Glomerular endothelial cell (primary cell): ENCODE results near the gene GALNT18. TPM values are rescaled to one million over a fixed set of nuclear protein-coding genes. Genes with fewer than 3 reads are reported as not detected.

Source experiments
- DNase-seq: peaks from one replicate; pipeline ENCODE4 v3.0.0-alpha.2; 2011; ENCODE audit warnings: low read depth, low spot score; ENCODE audit errors: extremely low read depth
- total RNA-seq: library from RNA; depleted of rRNA; stranded (reverse); fragments of >200 nt; gene quantifications from 2 replicates; pipeline ENCODE4 v1.2.3, GENCODE V29; 2015

The GALNT18 gene
- total RNA-seq, 1 donor from 2014 or later = 101 TPM

- no peak for DNase-seq
These were observed 204.9 kb downstream of the GALNT18 start for GRCh38 chr11:11416917-11417316.

- no peak for DNase-seq
These were observed 205.3 kb downstream of the GALNT18 start for GRCh38 chr11:11416502-11416901.

GRCh38 chr11:11415901-11416300 is 205.9 kb downstream of the GALNT18 start:
- no peak for DNase-seq

- DNase-seq = no peak
These were observed 206.8 kb downstream of the GALNT18 start for GRCh38 chr11:11414996-11415395.

GRCh38 chr11:11413776-11414175 is 208.0 kb downstream of the GALNT18 start:
- DNase-seq = no peak

GRCh38 chr11:11411401-11411985 is 210.3 kb downstream of the GALNT18 start:
- no peak for DNase-seq

GRCh38 chr11:11409901-11410300 is 211.9 kb downstream of the GALNT18 start:
- no peak for DNase-seq

GRCh38 chr11:11409224-11409623 is 212.6 kb downstream of the GALNT18 start:
- DNase-seq = no peak

GRCh38 chr11:11408436-11409221 is 213.2 kb downstream of the GALNT18 start:
- no peak for DNase-seq

GRCh38 chr11:11407763-11408084 is 214.1 kb downstream of the GALNT18 start:
- DNase-seq = no peak

GRCh38 chr11:11407065-11407762 is 214.6 kb downstream of the GALNT18 start:
- no peak for DNase-seq

- no peak for DNase-seq
These were observed 215.2 kb downstream of the GALNT18 start for GRCh38 chr11:11406652-11407051.

- no peak for DNase-seq
These were observed 217.8 kb downstream of the GALNT18 start for GRCh38 chr11:11403763-11404725.

- DNase-seq = no peak
These were observed 219.8 kb downstream of the GALNT18 start for GRCh38 chr11:11401960-11402535.

- no peak for DNase-seq
These were observed 221.1 kb downstream of the GALNT18 start for GRCh38 chr11:11400635-11401232.

GRCh38 chr11:11400121-11400520 is 221.7 kb downstream of the GALNT18 start:
- DNase-seq = no peak

GRCh38 chr11:11397781-11398180 is 224.0 kb downstream of the GALNT18 start:
- DNase-seq = no peak

GRCh38 chr11:11397036-11397415 is 224.8 kb downstream of the GALNT18 start:
- DNase-seq = no peak

- no peak for DNase-seq
These were observed 225.3 kb downstream of the GALNT18 start for GRCh38 chr11:11396301-11397035.
